Measurements from ENCODE around the gene NUDT13.

The NUDT13 gene

DNA sequence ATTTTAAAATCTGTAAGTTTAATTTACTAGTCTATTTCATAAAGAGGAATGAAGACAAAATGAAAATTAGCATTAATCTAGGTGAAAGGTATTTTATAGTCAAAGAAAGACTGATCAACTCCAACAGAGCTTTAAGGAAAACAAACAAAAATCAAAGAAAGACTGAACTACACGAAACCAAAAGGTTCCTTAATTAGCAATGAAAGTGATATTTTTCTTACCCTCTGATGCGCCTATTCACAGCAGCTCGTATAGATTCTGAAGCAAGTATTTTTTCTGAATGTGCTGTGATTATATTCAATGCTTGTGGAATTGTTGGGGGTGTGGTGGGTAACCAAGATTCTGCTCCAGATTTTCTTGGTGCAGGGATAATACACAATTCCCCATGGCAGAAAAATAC is 45.8 kb downstream of the NUDT13 start:
- Histone ChIP-seq H3K4me3 (ENCODE audit: low read length) (no peak overlapping the region), H3K9ac (ENCODE audit: low read length) (no peak overlapping the region), H4K20me1 (ENCODE audit: insufficient read depth, low read length) (no peaks in the 10 kb centered on the region), H3K4me2 (ENCODE audit: low read length) (no peak overlapping the region), H3K36me3 (replicated peaks; ENCODE audit: low read depth, low read length) (peaks cover 17% of the 10 kb centered on the region), H3K4me1 (ENCODE audit: low read length) (no peaks in the 10 kb centered on the region), H3K9me3 (ENCODE audit: insufficient read depth, low read length) (no peaks in the 10 kb centered on the region), H2AFZ (ENCODE audit: low read depth, low read length) (no peak overlapping the region), H3K27ac (ENCODE audit: low read length) (no peak overlapping the region), H3K27me3 (ENCODE audit: low read depth, low read length) (no peaks in the 10 kb centered on the region), H3K79me2 (ENCODE audit: low read length) (peaks cover 8% of the 10 kb centered on the region)
- TF ChIP-seq, protein P1, sequence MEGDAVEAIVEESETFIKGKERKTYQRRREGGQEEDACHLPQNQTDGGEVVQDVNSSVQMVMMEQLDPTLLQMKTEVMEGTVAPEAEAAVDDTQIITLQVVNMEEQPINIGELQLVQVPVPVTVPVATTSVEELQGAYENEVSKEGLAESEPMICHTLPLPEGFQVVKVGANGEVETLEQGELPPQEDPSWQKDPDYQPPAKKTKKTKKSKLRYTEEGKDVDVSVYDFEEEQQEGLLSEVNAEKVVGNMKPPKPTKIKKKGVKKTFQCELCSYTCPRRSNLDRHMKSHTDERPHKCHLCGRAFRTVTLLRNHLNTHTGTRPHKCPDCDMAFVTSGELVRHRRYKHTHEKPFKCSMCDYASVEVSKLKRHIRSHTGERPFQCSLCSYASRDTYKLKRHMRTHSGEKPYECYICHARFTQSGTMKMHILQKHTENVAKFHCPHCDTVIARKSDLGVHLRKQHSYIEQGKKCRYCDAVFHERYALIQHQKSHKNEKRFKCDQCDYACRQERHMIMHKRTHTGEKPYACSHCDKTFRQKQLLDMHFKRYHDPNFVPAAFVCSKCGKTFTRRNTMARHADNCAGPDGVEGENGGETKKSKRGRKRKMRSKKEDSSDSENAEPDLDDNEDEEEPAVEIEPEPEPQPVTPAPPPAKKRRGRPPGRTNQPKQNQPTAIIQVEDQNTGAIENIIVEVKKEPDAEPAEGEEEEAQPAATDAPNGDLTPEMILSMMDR (IDR thresholded peaks at IDR 0.05; ENCODE audit: low read depth, low read length): no peak
- TF ChIP-seq EZH2phosphoT487 (IDR thresholded peaks at IDR 0.05; ENCODE audit: low read depth): no peak

DNA sequence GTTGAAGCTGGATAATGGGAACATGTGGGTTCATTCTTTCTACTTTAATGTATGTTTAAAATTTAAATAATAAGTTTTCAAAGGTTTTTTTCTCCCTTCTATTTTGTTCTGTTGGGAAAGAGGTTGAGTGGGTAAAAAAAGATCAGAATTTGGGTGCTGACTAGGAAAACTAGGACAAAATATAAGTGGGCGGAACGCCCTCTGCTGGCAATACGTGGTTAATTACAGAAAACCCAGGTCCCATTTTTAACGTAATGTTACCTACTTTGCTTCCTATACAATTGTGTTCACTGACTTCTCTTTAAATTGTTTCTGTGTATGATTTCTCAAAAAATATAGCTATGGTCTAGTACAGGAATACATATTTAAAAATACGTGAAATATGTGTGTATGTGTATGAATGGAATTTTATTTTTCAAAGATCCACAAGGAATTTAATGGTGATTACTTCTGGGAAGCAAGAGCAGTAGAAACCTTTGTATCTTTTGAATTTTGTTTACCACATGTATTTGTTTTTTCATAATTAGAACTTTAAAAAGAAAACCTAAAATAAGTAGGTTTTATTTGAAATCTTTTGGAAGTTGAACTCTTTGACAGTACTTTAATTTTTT is 48.9 kb downstream of the NUDT13 start:
- no peak overlapping the region for H3K27ac ChIP-seq (ENCODE audit: low read length)
- H3K79me2 ChIP-seq (ENCODE audit: low read length): peaks cover 36% of the 10 kb centered on the region
- H3K36me3 ChIP-seq (replicated peaks; ENCODE audit: low read depth, low read length): peaks cover 12% of the 10 kb centered on the region
- H4K20me1 ChIP-seq (ENCODE audit: insufficient read depth, low read length): no peaks in the 10 kb centered on the region
- no peaks in the 10 kb centered on the region for H3K4me1 ChIP-seq (ENCODE audit: low read length)
- H3K9ac ChIP-seq (ENCODE audit: low read length): no peak overlapping the region
- H2AFZ ChIP-seq (ENCODE audit: low read depth, low read length): no peak overlapping the region
- TF ChIP-seq EZH2phosphoT487 (IDR thresholded peaks at IDR 0.05; ENCODE audit: low read depth): no peak
- TF ChIP-seq, protein P1 (IDR thresholded peaks at IDR 0.05; ENCODE audit: low read depth, low read length): peak; percentile 63
- H3K4me3 ChIP-seq (ENCODE audit: low read length): no peak overlapping the region
- H3K4me2 ChIP-seq (ENCODE audit: low read length): no peak overlapping the region
- no peaks in the 10 kb centered on the region for H3K27me3 ChIP-seq (ENCODE audit: low read depth, low read length)
- no peaks in the 10 kb centered on the region for H3K9me3 ChIP-seq (ENCODE audit: insufficient read depth, low read length)

DNA sequence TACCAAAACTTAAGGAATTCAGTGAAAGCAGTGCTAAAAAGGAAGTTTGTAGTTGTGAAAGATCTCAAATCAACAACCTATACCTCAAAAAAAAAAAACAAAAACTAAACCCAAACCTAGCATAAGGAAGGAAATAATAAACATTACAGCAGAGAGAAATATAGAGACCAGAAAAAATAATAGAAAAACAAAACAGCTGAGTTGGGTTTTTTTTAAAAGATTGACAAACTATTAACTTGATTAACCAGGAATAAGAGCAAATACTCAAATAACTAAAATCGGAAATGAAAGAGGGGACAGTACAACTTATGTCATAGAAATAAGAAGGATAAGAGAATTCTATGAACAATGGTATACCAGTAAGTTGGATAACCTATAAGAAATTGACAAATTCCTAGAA is 50.8 kb downstream of the NUDT13 start:
- no peaks in the 10 kb centered on the region for H4K20me1 ChIP-seq (ENCODE audit: insufficient read depth, low read length)
- H3K9ac ChIP-seq (ENCODE audit: low read length): no peak overlapping the region
- H3K27me3 ChIP-seq (ENCODE audit: low read depth, low read length): no peaks in the 10 kb centered on the region
- H3K4me2 ChIP-seq (ENCODE audit: low read length): no peak overlapping the region
- no peak overlapping the region for H3K4me3 ChIP-seq (ENCODE audit: low read length)
- no peak overlapping the region for H2AFZ ChIP-seq (ENCODE audit: low read depth, low read length)
- TF ChIP-seq, protein P1 (IDR thresholded peaks at IDR 0.05; ENCODE audit: low read depth, low read length): no peak
- no peak for TF ChIP-seq EZH2phosphoT487 (IDR thresholded peaks at IDR 0.05; ENCODE audit: low read depth)
- H3K36me3 ChIP-seq (replicated peaks; ENCODE audit: low read depth, low read length): peaks cover 11% of the 10 kb centered on the region
- no peaks in the 10 kb centered on the region for H3K4me1 ChIP-seq (ENCODE audit: low read length)
- H3K79me2 ChIP-seq (ENCODE audit: low read length): peaks cover 51% of the 10 kb centered on the region
- no peaks in the 10 kb centered on the region for H3K9me3 ChIP-seq (ENCODE audit: insufficient read depth, low read length)
- no peak overlapping the region for H3K27ac ChIP-seq (ENCODE audit: low read length)

DNA sequence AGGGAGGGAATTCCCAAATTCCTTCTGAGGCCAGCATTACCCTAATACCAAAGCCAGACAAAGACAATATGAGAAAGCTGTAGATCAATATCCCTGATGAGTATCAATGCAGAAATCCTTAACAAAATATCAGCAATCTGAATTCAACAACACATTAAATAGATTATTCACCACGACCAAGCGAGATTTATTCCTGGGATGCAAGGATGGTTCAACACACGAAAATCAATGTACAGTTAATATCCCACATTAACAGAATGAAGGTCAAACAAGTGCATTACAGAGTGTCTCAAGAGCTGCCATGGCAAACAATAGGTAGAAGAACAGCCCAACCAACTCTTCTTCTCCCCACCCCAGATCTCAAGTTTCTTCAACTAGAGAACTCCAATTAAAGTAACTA is 51.4 kb downstream of the NUDT13 start:
- Histone ChIP-seq H3K4me2 (ENCODE audit: low read length) (no peak overlapping the region), H4K20me1 (ENCODE audit: insufficient read depth, low read length) (no peaks in the 10 kb centered on the region), H3K4me1 (ENCODE audit: low read length) (no peaks in the 10 kb centered on the region; the same call in 1 of the 2 replicates), H3K27me3 (ENCODE audit: low read depth, low read length) (no peaks in the 10 kb centered on the region), H3K9ac (ENCODE audit: low read length) (no peak overlapping the region), H3K27ac (ENCODE audit: low read length) (no peak overlapping the region), H3K9me3 (ENCODE audit: insufficient read depth, low read length) (no peaks in the 10 kb centered on the region), H3K36me3 (replicated peaks; ENCODE audit: low read depth, low read length) (peaks cover 7% of the 10 kb centered on the region), H3K79me2 (ENCODE audit: low read length) (peaks cover 56% of the 10 kb centered on the region), H2AFZ (ENCODE audit: low read depth, low read length) (no peak overlapping the region), H3K4me3 (ENCODE audit: low read length) (no peak overlapping the region)
- no peak for TF ChIP-seq EZH2phosphoT487 (IDR thresholded peaks at IDR 0.05; ENCODE audit: low read depth)
- TF ChIP-seq, protein P1 (IDR thresholded peaks at IDR 0.05; ENCODE audit: low read depth, low read length): no peak

Data from OCI-LY3 (cell line).